Measurements from ENCODE around the gene PLAAT4. TPM values are rescaled to one million over a fixed set of nuclear protein-coding genes. Genes with fewer than 3 reads are reported as not detected.
"Not testable (repeated sequence)": the region's sequence is repeated elsewhere in the genome, so short reads cannot be mapped to it uniquely, and the experiment has no call there.

Gene PLAAT4
- total RNA-seq, 4 donors from 2014 or later = 18.0 to 40.5 (median 35.9) TPM

DNA sequence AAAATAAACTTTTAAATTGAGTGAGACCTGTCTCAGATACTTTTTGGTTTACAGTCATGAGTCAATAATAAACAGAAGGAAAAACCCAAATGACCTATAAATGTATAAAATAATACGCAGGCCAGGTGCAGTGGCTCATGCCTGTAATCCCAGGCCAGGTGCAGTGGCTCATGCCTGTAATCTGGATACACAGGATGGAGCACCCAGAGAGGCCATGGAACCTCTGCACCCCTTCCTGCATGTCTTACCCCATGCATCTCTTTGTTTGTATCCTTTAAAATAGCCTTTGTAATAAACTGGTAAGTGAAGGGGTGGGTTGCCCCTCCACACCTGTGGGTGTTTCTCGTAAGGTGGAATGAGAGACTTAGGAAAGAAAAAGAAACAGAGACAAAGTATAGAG lies 8.9 kb upstream of the PLAAT4 start:
- Histone ChIP-seq H3K9me3 (no peaks in the 10 kb centered on the region), H3K27ac (no peak overlapping the region), H3K36me3 (no peaks in the 10 kb centered on the region), H3K4me3 (no peak overlapping the region), H3K27me3 (no peaks in the 10 kb centered on the region), H3K4me1 (peaks cover 0 to 11% (median 0%) of the 10 kb centered on the region in 3 donors)
- WGBS, 2 donors (ENCODE audit: low coverage in 1 of 2) = 64 to 100% methylated on average over 1 to 2 of the region's 2 CpGs
- ATAC-seq = no peak
- TF ChIP-seq POLR2A (IDR thresholded peaks at IDR 0.05) = no peak
- TF ChIP-seq, protein P1, sequence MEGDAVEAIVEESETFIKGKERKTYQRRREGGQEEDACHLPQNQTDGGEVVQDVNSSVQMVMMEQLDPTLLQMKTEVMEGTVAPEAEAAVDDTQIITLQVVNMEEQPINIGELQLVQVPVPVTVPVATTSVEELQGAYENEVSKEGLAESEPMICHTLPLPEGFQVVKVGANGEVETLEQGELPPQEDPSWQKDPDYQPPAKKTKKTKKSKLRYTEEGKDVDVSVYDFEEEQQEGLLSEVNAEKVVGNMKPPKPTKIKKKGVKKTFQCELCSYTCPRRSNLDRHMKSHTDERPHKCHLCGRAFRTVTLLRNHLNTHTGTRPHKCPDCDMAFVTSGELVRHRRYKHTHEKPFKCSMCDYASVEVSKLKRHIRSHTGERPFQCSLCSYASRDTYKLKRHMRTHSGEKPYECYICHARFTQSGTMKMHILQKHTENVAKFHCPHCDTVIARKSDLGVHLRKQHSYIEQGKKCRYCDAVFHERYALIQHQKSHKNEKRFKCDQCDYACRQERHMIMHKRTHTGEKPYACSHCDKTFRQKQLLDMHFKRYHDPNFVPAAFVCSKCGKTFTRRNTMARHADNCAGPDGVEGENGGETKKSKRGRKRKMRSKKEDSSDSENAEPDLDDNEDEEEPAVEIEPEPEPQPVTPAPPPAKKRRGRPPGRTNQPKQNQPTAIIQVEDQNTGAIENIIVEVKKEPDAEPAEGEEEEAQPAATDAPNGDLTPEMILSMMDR (IDR thresholded peaks at IDR 0.05) = no peak
- TF ChIP-seq EP300 (IDR thresholded peaks at IDR 0.05) = no peak
- no peak for TF ChIP-seq POLR2AphosphoS5 (IDR thresholded peaks at IDR 0.05)

DNA sequence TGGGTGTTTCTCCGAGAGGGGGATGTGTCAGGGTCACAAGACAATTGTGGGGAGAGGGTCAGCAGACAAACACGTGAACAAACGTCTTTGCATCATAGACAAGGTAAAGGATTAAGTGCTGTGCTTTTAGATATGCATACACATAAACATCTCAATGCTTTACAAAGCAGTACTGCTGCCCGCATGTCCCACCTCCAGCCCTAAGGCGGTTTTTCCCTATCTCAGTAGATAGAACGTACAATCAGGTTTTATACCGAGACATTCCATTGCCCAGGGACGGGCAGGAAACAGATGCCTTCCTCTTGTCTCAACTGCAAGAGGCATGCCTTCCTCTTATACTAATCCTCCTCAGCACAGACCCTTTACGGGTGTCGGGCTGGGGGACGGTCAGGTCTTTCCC lies 8.5 kb upstream of the PLAAT4 start:
- 44 to 68% methylated on average over 7 to 8 of the region's 11 CpGs for WGBS, 2 donors (ENCODE audit: low coverage in 1 of 2)
- H3K27ac ChIP-seq, H3K4me3 ChIP-seq, H3K36me3 ChIP-seq, H3K9me3 ChIP-seq, ATAC-seq, H3K27me3 ChIP-seq: not testable (repeated sequence)
- peaks cover 0 to 11% (median 0%) of the 10 kb centered on the region in 3 donors for H3K4me1 ChIP-seq

DNA sequence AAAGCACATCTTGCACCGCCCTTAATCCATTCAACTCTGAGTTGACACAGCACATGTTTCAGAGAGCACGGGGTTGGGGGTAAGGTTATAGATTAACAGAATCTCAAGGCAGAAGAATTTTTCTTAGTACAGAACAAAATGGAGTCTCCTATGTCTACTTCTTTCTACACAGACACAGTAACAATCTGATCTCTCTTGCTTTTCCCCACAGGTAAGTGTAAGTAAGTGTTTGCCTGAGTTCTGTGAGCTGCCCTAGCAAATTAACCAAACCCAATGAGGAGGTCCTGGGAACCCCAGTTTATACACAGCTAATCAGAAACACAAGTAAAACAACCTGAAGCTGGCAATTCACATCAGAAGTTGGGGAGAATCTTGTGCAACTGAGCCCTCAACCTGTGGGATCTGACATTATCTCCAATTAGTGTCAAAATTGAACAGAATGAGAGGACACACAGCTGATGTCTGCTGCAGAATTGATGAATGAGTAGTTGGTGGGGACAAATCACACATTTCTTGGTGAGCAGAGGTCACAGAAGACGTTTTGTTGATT lies 7.8 kb upstream of the PLAAT4 start:
- H3K4me1 ChIP-seq = peaks cover 0 to 11% (median 0%) of the 10 kb centered on the region in 3 donors
- ATAC-seq, H3K9me3 ChIP-seq, H3K27me3 ChIP-seq, H3K27ac ChIP-seq, H3K4me3 ChIP-seq, H3K36me3 ChIP-seq: not testable (repeated sequence)
- 67% methylated on average over 1 of the region's 3 CpGs for WGBS, 2 donors (ENCODE audit: low coverage in 1 of 2)

DNA sequence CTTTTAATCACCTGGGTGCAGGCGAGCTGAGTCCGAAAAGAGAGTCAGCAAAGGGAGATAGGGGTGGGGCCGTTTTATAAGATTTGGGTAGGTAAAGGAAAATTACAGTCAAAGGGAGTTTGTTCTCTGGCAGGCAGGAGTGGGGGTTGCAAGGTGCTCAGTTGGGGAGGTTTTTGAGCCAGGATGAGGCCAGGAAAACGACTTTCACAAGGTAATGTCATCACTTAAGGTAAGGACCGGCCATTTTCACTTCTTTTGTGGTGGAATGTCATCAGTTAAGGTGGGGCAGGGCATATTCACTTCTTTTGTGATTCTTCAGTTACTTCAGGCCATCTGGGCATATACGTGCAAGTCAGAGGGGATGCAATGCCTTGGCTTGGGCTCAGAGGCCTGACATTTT lies 7.2 kb upstream of the PLAAT4 start:
- not testable (repeated sequence) for H3K4me3 ChIP-seq, H3K27ac ChIP-seq, H3K9me3 ChIP-seq, H3K36me3 ChIP-seq, ATAC-seq, H3K27me3 ChIP-seq
- WGBS, 2 donors (ENCODE audit: low coverage in 1 of 2) = 90% methylated on average over 5 of the region's 6 CpGs; no CpG with 5 or more reads in 1 of the 2 donors
- peaks cover 0 to 11% (median 0%) of the 10 kb centered on the region in 3 donors for H3K4me1 ChIP-seq

DNA sequence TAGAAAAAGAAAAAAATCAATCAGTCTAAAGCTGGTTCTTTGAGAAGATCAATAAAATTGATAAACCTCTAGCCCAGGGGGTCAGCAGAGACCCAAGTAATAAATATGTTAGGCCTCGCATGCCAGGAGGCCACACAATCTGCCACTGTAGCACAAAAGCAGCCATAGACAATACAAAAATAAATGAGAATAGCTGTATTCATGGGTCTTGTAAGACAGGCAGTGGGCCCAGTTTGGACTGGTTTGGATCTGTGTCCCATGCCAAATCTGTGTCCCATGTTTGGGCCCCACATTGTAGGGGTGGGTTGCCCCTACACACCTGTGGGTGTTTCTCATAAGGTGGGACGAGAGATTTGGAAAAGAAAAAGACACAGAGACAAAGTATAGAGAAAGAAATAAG lies 6.6 kb upstream of the PLAAT4 start:
- WGBS, 2 donors (ENCODE audit: low coverage in 1 of 2) = 83 to 93% methylated on average over 2 of the region's 2 CpGs
- Histone ChIP-seq H3K27ac (no peak overlapping the region), H3K4me3 (no peak overlapping the region), H3K9me3 (no peaks in the 10 kb centered on the region), H3K27me3 (no peaks in the 10 kb centered on the region), H3K36me3 (no peaks in the 10 kb centered on the region), H3K4me1 (peaks cover 0 to 11% (median 0%) of the 10 kb centered on the region in 3 donors)
- no peak for ATAC-seq
- TF ChIP-seq POLR2A (IDR thresholded peaks at IDR 0.05) (no peak), POLR2AphosphoS5 (IDR thresholded peaks at IDR 0.05) (no peak), EP300 (IDR thresholded peaks at IDR 0.05) (no peak)
- TF ChIP-seq, protein P1 (IDR thresholded peaks at IDR 0.05) = no peak

DNA sequence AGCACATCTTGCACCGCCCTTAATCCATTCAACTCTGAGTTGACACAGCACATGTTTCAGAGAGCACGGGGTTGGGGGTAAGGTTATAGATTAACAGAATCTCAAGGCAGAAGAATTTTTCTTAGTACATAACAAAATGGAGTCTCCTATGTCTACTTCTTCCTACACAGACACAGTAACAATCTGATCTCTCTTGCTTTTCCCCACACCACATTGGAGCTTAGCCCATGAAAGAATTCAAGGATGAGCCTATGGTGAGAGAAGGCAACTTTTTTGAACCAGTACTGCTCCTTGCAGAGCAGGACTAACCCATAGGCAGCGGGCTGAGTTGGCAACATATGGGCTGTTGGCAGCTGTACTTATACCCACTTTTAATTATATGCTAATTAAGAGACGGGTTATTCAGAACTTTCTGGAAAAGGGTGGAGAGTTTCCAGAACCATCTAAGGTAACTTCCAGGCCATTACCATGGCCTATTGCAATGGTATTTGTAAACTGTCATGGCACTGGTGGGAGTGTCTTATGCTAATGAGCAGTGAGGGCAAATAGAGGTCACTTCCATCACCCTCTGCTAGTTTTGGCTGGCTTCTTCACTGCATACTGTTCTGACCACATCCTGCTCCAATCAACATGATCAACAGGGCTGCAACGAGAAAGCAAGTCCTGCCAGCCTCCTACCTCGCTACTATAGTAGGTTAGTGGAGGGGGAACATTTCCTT lies 5.4 kb upstream of the PLAAT4 start:
- H3K27ac ChIP-seq = not testable (repeated sequence)
- ATAC-seq = peak; percentile 41

DNA sequence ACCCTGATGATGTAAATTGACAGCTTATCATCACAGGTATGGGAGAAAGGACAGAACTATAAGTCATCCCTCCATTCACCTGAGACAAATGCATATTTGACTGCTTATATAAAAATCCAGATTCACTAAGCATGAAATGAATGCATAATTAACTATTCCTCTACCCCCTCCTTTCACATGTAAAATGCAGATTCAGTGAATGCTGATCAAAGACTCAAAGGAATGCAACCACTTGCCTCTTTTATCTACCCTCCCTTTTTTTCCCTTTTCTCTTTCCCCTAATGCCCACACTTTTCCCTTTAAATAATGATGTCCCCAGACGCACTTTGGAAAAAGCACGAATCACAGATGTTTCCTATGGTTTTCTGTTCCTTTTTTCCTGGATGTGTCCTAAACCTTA lies 4.5 kb upstream of the PLAAT4 start:
- H3K27me3 ChIP-seq = no peaks in the 10 kb centered on the region
- WGBS, 2 donors (ENCODE audit: low coverage in 1 of 2) = 72 to 89% methylated on average over 2 of the region's 2 CpGs

More for the DNA sequence above, 5.4 kb upstream of the PLAAT4 start:
- H3K36me3 ChIP-seq, H3K27me3 ChIP-seq, H3K4me3 ChIP-seq, H3K9me3 ChIP-seq: not testable (repeated sequence)
- WGBS, 2 donors (ENCODE audit: low coverage in 1 of 2) = 65 to 79% methylated on average over 2 to 5 of the region's 6 CpGs
- peaks cover 0 to 19% (median 2%) of the 10 kb centered on the region in 3 donors for H3K4me1 ChIP-seq

More for the DNA sequence above, 4.5 kb upstream of the PLAAT4 start:
- Histone ChIP-seq H3K4me1 (peaks cover 0 to 24% (median 4%) of the 10 kb centered on the region in 3 donors), H3K27ac (no peak overlapping the region), H3K36me3 (no peaks in the 10 kb centered on the region), H3K4me3 (no peak overlapping the region), H3K9me3 (no peaks in the 10 kb centered on the region)
- TF ChIP-seq, protein P1 (IDR thresholded peaks at IDR 0.05) = no peak
- TF ChIP-seq POLR2A (IDR thresholded peaks at IDR 0.05) (no peak), EP300 (IDR thresholded peaks at IDR 0.05) (no peak), POLR2AphosphoS5 (IDR thresholded peaks at IDR 0.05) (no peak)
- ATAC-seq = no peak

All from gastroesophageal sphincter (tissue), 4 donors.